ENCODE measurements around the gene R3HDM4. TPM values are rescaled to one million over a fixed set of nuclear protein-coding genes. Genes with fewer than 3 reads are reported as not detected.

The R3HDM4 gene
- total and polyA plus RNA-seq, 4 donors = 31.6 to 139 (median 77.7) TPM

DNA sequence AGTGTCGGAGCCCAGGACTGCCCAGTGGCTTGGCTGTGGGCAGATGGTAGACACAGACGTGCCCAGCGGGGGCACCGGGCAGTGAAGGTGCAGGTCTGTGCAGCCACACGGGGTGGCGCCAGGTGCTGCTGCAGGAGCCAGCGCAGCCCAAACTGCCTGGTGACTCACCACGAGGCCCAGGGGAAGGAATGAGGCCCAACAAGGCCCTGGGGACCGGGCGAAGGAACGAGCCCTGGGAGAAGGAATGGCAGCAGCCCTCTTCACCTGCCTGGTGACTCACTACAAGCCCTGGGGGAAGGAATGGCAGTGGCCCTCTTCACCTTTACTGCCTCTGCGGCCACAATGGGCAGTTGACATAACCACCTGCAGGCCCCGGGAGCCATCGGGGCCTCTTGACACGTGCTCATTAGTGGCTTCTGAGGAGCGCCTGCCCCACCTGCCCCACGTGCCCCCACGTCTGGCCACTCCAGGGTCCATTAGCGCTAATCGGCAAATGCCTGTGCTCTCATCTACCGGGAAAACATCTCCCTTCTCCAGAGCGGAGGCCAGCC lies 29.3 kb downstream of the R3HDM4 start:
- Histone ChIP-seq H3K27me3 (ENCODE audit: control insufficient read depth in 3 of 3, insufficient read depth in 3 of 3, low read length in 2 of 3) (no peaks in the 10 kb centered on the region), H3K4me3 (no peak overlapping the region), H3K36me3 (ENCODE audit: control insufficient read depth in 4 of 4, insufficient read depth in 4 of 4, low read length in 4 of 4) (peaks cover 0 to 77% (median 38%) of the 10 kb centered on the region in 4 donors), H3K9ac (ENCODE audit: insufficient read depth in 1 of 2, low read length in 2 of 2) (no peak overlapping the region), H3K4me1 (ENCODE audit: control insufficient read depth in 5 of 5, insufficient read depth in 5 of 5, low read length in 5 of 5) (no peaks in the 10 kb centered on the region), H3K27ac (ENCODE audit: low read depth in 1 of 2, low read length in 1 of 2) (no peak overlapping the region), H3K9me3 (ENCODE audit: control insufficient read depth in 4 of 4, insufficient read depth in 3 of 4, low read length in 3 of 4) (peaks cover 0 to 4% (median 0%) of the 10 kb centered on the region in 4 donors)
- ATAC-seq (ENCODE audit: insufficient read depth, low FRiP score) (peak; percentile 72), DNase-seq (no peak)
- TF ChIP-seq, protein P1, sequence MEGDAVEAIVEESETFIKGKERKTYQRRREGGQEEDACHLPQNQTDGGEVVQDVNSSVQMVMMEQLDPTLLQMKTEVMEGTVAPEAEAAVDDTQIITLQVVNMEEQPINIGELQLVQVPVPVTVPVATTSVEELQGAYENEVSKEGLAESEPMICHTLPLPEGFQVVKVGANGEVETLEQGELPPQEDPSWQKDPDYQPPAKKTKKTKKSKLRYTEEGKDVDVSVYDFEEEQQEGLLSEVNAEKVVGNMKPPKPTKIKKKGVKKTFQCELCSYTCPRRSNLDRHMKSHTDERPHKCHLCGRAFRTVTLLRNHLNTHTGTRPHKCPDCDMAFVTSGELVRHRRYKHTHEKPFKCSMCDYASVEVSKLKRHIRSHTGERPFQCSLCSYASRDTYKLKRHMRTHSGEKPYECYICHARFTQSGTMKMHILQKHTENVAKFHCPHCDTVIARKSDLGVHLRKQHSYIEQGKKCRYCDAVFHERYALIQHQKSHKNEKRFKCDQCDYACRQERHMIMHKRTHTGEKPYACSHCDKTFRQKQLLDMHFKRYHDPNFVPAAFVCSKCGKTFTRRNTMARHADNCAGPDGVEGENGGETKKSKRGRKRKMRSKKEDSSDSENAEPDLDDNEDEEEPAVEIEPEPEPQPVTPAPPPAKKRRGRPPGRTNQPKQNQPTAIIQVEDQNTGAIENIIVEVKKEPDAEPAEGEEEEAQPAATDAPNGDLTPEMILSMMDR (IDR thresholded peaks at IDR 0.05; ENCODE audit: control extremely low read depth, extremely low read depth) = no peak
- 86 to 91% methylated on average over 22 of the region's 22 CpGs for WGBS, 2 donors

DNA sequence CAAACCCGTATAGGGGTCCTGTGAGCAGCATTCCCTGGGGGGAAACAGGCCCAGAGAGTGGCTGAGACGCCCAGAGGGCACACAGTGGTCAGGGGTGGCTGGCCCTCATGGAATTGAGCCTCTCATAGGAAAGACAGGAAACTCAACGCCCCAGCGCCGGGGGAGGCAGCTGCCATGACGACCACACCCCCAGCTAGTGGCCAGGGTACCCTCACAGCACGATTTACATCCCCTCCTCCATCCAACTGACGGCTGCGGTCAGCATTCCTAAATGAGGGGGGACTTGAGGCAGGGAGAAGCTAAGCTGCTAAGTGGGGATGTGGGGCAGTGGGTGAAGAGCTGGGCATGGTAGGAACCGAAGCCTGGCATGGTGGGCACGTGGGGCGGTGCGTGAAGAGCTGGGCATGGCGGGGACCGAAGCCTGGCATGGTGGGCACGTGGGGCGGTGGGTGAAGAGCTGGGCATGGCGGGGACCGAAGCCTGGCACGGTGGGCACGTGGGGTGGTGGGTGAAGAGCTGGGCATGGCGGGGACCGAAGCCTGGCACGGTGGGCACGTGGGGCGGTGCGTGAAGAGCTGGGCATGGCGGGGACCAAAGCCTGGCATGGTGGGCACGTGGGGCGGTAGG lies 30.0 kb downstream of the R3HDM4 start:
- H3K27me3 ChIP-seq (ENCODE audit: control insufficient read depth in 3 of 3, insufficient read depth in 3 of 3, low read length in 2 of 3) = no peaks in the 10 kb centered on the region
- TF ChIP-seq, protein P1 (IDR thresholded peaks at IDR 0.05; ENCODE audit: control extremely low read depth, extremely low read depth) = no peak
- H3K27ac ChIP-seq (ENCODE audit: low read depth in 1 of 2, low read length in 1 of 2) = no peak overlapping the region
- H3K4me3 ChIP-seq = no peak overlapping the region
- no peaks in the 10 kb centered on the region for H3K4me1 ChIP-seq (ENCODE audit: control insufficient read depth in 5 of 5, insufficient read depth in 5 of 5, low read length in 5 of 5)
- WGBS, 2 donors = 92 to 98% methylated on average over 16 to 23 of the region's 30 CpGs
- DNase-seq (no peak), ATAC-seq (ENCODE audit: insufficient read depth, low FRiP score) (no peak)
- H3K9me3 ChIP-seq (ENCODE audit: control insufficient read depth in 4 of 4, insufficient read depth in 3 of 4, low read length in 3 of 4) = peaks cover 0 to 4% (median 0%) of the 10 kb centered on the region in 4 donors
- no peak overlapping the region for H3K9ac ChIP-seq (ENCODE audit: insufficient read depth in 1 of 2, low read length in 2 of 2)
- peaks cover 0 to 75% (median 35%) of the 10 kb centered on the region in 4 donors for H3K36me3 ChIP-seq (ENCODE audit: control insufficient read depth in 4 of 4, insufficient read depth in 4 of 4, low read length in 4 of 4)

DNA sequence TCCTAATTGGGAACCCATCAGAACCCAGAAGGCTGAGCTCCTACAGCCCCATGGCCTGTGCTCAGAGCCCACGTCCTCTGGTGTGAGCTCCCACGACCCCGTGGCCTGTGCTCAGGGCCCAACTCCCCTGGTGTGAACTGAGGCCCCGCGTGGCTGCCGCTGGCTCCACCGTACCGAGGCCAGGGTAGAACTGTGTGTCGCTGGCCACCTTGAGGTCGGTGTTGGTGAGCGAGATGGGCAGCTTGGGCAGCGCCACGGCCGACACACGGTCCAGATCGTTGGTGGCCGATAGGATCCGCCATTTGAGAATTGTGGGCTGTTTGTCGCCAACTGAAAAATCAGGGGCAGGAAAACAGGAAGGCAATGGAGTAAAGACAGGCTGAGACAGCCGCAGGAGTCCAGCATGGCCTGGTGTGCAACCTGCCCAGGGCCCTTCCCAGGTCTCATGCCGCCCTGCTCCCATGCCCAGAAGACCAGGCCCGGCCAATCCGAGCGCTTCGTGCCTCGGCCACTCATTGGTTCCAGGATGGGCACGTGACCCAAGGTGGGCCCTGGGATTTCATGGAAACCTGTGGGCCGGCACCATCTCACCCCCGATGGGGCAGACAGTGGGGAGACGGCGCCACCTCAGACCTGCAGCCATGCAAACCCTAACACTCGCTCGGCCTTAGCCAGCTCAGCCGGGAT lies 31.5 kb downstream of the R3HDM4 start:
- Histone ChIP-seq H3K27ac (ENCODE audit: low read depth in 1 of 2, low read length in 1 of 2) (no peak overlapping the region), H3K27me3 (ENCODE audit: control insufficient read depth in 3 of 3, insufficient read depth in 3 of 3, low read length in 2 of 3) (no peaks in the 10 kb centered on the region), H3K36me3 (ENCODE audit: control insufficient read depth in 4 of 4, insufficient read depth in 4 of 4, low read length in 4 of 4) (peaks cover 0 to 81% (median 32%) of the 10 kb centered on the region in 4 donors), H3K9ac (ENCODE audit: insufficient read depth in 1 of 2, low read length in 2 of 2) (no peak overlapping the region), H3K4me1 (ENCODE audit: control insufficient read depth in 5 of 5, insufficient read depth in 5 of 5, low read length in 5 of 5) (no peaks in the 10 kb centered on the region), H3K9me3 (ENCODE audit: control insufficient read depth in 4 of 4, insufficient read depth in 3 of 4, low read length in 3 of 4) (peaks cover 0 to 4% (median 0%) of the 10 kb centered on the region in 4 donors), H3K4me3 (no peak overlapping the region)
- TF ChIP-seq, protein P1 (IDR thresholded peaks at IDR 0.05; ENCODE audit: control extremely low read depth, extremely low read depth) = no peak
- WGBS, 2 donors = 98 to 99% methylated on average over 34 of the region's 34 CpGs
- ATAC-seq (ENCODE audit: insufficient read depth, low FRiP score) (no peak), DNase-seq (no peak)
